Hematopoietic multipotent progenitor cell (in vitro differentiated cells): ENCODE measurements around the gene SEC16A. TPM values are rescaled to one million over a fixed set of nuclear protein-coding genes. Genes with fewer than 3 reads are reported as not detected.

Experiments used
- DNase-seq, 3 donors: peaks; one replicate each; pipeline ENCODE4 v3.0.0-alpha.2; 2011 to 2015; ENCODE audit warnings: low read depth in 2 of 3, low spot score in 2 of 3
- total RNA-seq: library from RNA; depleted of rRNA; stranded (reverse); fragments of >200 nt; gene quantifications from one replicate; pipeline ENCODE4 v1.2.3, GENCODE V29; 2012

Gene SEC16A
- total RNA-seq, 1 donor = 39.9 TPM

DNA sequence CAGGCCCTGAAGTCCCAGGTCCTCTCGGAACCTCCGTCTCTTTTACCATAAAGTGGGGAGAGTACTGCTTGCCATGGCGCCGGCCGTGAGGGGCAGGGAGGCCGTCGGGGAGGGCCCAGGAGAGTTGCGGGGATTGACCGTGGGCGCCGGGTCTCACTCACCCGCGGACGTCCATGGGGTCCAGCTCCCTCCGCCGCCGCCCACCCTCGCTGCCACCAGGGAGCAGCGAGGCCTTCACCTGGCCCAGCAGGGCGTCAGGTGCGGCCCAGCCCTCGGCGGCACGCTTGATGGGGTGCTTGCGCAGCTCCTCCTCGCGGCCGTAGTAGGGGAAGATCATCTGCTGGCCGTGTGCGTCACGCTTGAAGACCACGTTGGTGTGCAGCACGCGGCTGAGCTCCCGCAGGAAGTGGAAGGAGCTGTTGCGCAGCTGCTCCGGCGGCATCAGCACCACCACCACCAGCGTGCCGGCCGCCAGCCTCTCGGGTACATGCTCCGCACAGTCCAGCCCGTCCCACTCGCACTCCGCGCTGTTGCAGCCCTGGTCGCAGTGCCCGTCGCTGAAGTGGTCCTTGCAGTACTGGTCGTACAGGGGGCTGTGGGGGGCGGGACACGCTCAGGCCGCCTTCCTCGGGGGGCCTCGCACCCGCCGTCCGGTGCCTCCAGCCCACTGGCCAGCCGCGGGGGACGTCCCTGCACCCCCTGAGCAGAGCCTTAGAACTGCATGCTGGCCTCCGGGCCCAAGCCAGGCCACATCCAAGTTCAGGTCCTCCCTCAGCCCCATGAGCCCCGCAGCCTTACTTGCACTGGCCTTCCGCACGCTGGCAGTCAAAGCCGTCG lies 21.9 kb upstream of the SEC16A start:
- no peak for DNase-seq

DNA sequence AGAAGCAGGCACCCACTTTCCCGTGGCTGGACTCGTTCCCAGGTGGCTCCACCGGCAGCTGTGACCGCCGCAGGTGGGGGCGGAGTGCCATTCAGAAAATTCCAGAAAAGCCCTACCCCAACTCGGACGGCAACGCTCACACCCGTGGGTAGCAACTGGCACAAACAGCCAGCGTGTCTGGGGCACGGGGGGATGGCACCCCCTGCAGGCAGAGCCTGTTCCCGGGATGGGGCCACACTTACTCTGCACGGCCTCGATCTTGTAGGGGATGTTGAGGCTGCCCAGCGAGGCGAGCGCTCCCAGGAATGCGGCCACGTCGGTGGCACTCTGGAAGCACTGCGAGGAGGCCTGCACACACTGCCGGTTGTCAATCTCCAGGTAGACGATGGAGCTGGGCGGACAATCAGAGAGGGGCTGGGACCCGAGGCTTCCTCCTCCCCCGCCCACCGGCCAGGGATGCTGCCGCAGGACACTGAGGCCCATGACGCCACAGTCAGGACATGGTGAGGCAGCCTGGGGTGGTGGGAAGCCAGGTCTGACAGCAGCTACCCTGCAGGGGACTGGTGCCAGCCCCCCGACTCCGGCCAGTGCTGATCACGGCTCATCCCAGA lies 20.2 kb upstream of the SEC16A start:
- no peak for DNase-seq

DNA sequence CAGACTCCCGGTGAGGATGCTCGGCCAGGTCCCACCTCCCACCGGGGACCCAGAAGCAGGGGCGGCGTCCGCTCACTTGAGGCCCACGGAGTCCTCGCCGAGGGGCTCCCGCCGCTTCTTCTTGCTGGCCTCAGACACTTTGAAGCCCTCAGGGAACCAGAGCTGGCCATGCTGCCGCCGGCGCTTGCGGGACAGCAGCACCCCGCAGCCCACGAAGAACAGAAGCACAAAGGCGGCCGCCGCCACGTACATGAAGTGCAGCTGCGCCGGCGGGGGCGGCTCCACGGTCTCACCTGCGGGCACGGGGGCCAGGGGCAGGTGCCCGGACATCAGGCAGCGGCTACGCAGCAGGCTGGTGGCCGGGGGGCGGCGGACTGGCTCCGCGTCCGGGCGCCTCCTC lies 19.4 kb upstream of the SEC16A start:
- no peak for DNase-seq

DNA sequence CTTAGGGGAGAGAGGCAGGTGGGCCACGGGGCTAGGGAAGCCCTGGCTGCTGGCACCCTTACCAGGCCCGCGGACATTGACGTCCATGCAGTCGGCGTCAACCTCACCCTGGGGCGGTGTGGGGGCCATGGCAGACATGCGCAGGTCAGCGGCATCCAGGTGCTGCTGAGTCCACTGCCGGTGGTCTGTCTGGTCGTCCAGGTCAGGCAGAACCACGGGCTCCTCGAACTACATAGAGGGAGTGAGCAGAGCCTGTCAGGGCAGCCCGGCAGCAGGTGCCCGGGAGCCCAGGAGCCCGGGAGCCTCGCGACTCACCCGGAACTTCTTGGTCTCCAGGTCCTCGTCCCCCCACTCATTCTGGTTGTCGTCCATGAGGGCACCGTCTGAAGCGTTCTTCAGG lies 18.8 kb upstream of the SEC16A start:
- DNase-seq = no peak

DNA sequence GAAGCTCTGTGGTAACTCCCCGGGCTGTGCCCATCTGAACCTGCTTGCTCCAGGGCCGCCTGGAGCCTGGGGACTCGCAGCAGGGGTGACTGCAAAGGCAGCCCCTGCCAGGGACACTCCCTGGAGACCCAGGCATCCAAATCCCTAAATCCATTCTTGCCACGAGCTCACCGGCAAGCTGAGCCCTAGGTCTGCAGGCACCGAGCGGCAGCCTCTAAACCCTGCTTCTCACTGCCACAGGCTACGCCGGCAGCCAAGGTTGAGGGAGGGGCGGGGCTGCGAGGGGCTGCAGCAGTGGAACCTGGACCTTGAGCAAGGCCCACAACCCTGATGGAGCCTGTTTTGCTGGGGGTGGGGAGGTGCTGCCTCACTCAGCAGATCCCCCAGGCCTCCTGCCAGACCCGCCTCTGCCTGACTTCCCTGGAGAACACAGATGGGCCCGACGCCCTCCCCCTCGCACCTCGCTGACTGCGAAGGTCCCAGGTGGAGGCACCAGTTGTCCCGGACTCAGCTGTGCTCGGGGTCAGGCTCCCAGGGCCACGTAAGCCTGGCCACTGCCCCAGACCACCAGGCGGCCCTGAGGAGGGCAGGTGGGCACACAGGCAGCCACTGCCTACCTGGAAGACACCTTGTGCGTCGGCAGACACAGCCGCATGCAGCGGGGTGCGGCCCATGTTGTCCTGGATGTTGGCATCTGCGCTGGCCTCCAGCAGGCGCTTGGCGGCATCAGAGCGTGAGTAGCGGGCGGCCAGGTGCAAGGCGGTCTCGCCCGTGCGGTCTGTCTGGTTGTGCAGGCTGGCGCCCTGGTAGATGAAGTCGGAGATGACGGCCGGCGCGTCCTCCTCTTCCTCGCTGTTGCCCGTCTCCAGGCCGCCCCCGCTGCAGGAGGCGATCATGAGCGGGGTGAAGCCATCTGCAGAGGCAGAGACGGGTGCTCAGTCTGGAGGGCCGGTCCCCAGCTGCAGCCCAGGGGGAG lies 17.4 kb upstream of the SEC16A start:
- no peak for DNase-seq

DNA sequence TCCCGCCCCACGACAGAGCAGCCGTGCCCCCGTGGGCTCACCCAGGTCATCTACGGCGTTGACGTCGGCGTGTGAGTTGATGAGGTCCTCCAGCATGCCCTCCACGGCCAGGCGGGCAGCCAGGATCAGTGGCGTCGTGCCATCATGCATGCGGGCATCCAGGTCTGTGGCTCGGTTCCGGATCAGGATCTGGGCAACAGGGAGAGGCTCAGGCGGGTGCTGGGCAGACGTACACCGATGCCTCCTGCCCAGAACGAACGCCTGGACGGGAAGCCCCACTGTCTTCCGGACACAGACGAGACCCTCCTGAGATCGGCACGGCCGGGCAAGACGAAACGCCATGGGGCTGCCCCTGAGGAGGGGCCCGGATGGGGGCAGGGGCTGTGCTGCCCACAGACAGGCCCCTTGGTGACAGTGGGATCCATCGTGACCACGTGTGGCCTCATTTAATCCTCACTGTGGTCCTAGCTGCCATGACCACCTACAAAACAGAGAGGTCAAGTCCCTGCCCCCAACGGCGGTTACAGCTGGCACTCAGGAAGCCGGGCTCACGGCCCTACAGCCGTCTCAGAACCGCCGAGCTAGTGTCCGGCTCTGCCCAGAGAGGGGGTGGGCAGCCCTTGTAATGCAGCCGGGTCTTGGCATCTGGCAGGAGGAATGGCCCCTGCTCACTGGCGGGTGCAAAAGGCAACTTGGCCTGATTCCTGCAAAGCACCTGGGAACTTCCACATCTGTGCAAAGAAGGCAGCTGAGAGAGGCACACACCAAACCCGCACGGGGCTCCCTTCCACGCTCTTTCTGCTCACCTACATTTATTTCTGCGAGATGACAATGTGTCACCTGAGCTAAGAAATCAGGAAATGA lies 16.5 kb upstream of the SEC16A start:
- DNase-seq = no peak

GRCh38 chr9:136497916-136498695 lies 15.3 kb upstream of the SEC16A start:
- no peak for DNase-seq

GRCh38 chr9:136496801-136497620 lies 14.2 kb upstream of the SEC16A start:
- no peak for DNase-seq

- DNase-seq = no peak
Observed at GRCh38 chr9:136496181-136496580, 13.3 kb upstream of the SEC16A start.

- DNase-seq = no peak
Observed at GRCh38 chr9:136495238-136495800, 12.5 kb upstream of the SEC16A start.

DNA sequence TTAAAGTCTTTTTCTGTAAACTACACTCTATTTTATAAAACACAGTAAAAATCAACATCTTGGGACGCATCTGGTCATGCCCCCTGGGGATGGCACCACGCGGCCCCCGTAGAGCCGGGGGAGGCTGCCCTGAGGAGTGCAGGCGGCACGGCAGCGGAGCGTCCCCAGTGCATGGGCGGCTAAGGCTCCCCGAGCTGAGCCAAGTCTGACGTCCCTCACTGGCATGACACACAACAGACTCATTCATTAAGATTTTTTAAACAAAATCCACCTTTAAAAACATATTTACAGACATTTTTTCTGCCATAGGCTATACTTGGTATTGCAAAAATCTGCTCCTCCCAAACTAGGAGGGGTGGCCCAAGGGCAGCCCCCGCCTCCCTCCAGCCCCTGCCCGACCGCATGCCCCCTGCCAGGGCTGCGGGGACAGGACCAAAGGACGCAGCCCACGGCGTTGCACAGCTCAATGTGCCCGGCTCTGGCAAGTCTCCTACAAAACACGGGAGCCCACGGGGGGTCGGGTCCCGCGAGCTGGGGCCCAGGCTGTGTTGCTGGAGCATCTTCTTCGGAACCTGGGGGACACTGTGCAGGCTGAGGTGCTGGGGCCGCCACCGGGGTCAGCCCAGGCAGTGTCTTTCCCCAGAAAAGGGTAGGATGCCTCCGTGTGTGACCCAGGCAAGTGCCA lies 11.8 kb upstream of the SEC16A start:
- DNase-seq = no peak

DNA sequence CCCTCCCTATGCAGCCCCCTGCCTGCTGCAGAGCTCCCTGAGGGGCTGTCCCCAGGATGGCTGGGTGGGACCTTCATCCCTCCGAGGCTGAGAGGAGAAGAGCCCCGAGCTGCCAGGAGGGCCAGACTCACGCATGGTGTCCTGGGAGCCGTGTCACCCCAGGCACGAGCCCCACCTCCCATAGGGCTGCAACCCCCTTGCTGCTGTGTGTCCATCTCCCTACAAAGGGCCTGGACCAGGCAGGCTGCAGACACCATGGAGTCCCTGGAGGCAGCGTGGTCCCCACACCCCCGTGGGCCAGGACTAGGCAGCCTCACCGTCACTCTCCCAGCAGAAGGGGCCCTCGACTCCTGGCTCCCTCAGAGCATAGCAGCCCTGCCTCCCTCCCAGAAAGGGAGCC lies 11.2 kb upstream of the SEC16A start:
- no peak for DNase-seq

DNA sequence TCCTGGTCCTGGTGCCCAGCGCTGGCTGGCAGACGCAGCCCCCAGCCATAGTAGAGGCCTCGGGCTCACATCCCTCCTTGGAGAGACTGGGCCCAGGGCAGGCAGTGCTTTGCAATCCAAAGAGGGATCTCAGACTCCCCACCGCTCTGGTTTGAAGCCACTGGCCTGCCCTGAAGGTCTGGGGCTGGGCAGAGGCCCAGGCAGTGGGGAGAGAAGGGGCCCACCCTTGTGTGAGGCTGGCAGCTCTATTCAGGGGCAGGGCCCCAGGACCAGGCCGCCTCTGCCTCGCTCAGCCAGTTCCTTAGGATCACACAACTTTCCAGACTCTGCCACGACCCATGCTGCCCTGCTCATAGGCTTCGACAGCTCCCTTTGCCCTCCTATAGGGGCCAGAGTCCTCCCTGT lies 10.7 kb upstream of the SEC16A start:
- DNase-seq = no peak

GRCh38 chr9:136492978-136493522 lies 10.2 kb upstream of the SEC16A start:
- no peak for DNase-seq

DNA sequence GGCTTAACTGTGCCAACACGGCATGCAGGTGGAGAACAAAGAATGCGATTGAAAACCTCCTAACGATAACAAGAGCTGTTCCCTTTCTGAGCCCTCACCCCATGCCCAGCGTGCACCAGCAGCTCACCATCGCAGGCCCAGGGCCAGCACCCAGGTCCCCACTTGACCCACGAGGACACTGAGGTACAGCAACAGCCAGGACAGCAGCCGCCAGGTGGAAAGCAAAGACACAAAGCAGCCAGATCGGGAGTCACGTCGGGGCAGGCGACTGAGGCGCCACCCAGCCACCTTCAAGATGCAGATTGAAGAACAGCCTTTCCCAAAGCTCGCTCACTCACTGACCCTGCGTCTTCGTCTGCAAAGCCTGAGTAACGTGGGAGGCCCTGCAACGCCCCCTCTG lies 6.9 kb upstream of the SEC16A start:
- no peak for DNase-seq

- peak; percentile 29 to 62 (median 54) for DNase-seq
Observed at GRCh38 chr9:136488247-136489214, 5.7 kb upstream of the SEC16A start.
